Measurements from ENCODE around the gene MAPK4. TPM values are rescaled to one million over a fixed set of nuclear protein-coding genes. Genes with fewer than 3 reads are reported as not detected.
"Not testable (repeated sequence)": the region's sequence is repeated elsewhere in the genome, so short reads cannot be mapped to it uniquely, and the experiment has no call there.

Gene MAPK4
- total RNA-seq, 2 donors from 2014 or later: 2.0 to 3.8 TPM

GRCh38 chr18:50558948-50559751 lies 737 bp upstream of the MAPK4 start:
- Histone ChIP-seq H3K27me3 (ENCODE audit: control insufficient read depth, insufficient read depth, low read length, poor library complexity, severe bottlenecking) (peaks cover 67% of the 10 kb centered on the region), H3K4me3 (ENCODE audit: low read length) (no peak overlapping the region), H3K36me3 (ENCODE audit: control insufficient read depth, insufficient read depth, low read length) (no peaks in the 10 kb centered on the region), H3K4me1 (ENCODE audit: control insufficient read depth, insufficient read depth, low read length) (peaks cover 3% of the 10 kb centered on the region), H3K27ac (ENCODE audit: low read depth, low read length) (no peak overlapping the region), H3K9ac (ENCODE audit: extremely low read depth, low read length, poor library complexity, severe bottlenecking) (no peak overlapping the region), H3K9me3 (ENCODE audit: control insufficient read depth, low read length) (no peaks in the 10 kb centered on the region)
- Mint-ChIP-seq H3K4me1 (peaks cover 11% of the 10 kb centered on the region), H3K4me3 (peak overlapping the region; percentile 57), H3K9me3 (no peaks in the 10 kb centered on the region), H3K27me3 (ENCODE audit: insufficient read depth) (peaks cover 83% of the 10 kb centered on the region), H3K27ac (no peak overlapping the region), H3K36me3 (ENCODE audit: low read depth) (no peaks in the 10 kb centered on the region)
- TF ChIP-seq, protein P1, sequence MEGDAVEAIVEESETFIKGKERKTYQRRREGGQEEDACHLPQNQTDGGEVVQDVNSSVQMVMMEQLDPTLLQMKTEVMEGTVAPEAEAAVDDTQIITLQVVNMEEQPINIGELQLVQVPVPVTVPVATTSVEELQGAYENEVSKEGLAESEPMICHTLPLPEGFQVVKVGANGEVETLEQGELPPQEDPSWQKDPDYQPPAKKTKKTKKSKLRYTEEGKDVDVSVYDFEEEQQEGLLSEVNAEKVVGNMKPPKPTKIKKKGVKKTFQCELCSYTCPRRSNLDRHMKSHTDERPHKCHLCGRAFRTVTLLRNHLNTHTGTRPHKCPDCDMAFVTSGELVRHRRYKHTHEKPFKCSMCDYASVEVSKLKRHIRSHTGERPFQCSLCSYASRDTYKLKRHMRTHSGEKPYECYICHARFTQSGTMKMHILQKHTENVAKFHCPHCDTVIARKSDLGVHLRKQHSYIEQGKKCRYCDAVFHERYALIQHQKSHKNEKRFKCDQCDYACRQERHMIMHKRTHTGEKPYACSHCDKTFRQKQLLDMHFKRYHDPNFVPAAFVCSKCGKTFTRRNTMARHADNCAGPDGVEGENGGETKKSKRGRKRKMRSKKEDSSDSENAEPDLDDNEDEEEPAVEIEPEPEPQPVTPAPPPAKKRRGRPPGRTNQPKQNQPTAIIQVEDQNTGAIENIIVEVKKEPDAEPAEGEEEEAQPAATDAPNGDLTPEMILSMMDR (conservative IDR thresholded peaks at IDR 0.05): no peak
- 24 to 58% methylated on average over 12 to 49 of the region's 53 CpGs for WGBS, 2 experiments (ENCODE audit: insufficient coverage in 1 of 2, insufficient read length in 1 of 2)
- DNase-seq: no peak

- H3K27me3 ChIP-seq (ENCODE audit: control insufficient read depth, insufficient read depth, low read length, poor library complexity, severe bottlenecking): peaks cover 60% of the 10 kb centered on the region
- peak; percentile 77 for DNase-seq
- TF ChIP-seq, protein P1 (conservative IDR thresholded peaks at IDR 0.05): no peak
- no peak overlapping the region for H3K27ac Mint-ChIP-seq
- 3 to 6% methylated on average over 6 to 49 of the region's 49 CpGs for WGBS, 2 experiments (ENCODE audit: insufficient coverage in 1 of 2, insufficient read length in 1 of 2)
- peak overlapping the region; percentile 57 for H3K4me3 Mint-ChIP-seq
- no peaks in the 10 kb centered on the region for H3K9me3 Mint-ChIP-seq
- no peaks in the 10 kb centered on the region for H3K36me3 ChIP-seq (ENCODE audit: control insufficient read depth, insufficient read depth, low read length)
- peaks cover 77% of the 10 kb centered on the region for H3K27me3 Mint-ChIP-seq (ENCODE audit: insufficient read depth)
- H3K36me3 Mint-ChIP-seq (ENCODE audit: low read depth): no peaks in the 10 kb centered on the region
- no peak overlapping the region for H3K27ac ChIP-seq (ENCODE audit: low read depth, low read length)
- H3K9ac ChIP-seq (ENCODE audit: extremely low read depth, low read length, poor library complexity, severe bottlenecking): peak overlapping the region; percentile 11
- peaks cover 11% of the 10 kb centered on the region for H3K4me1 Mint-ChIP-seq
- peaks cover 3% of the 10 kb centered on the region for H3K4me1 ChIP-seq (ENCODE audit: control insufficient read depth, insufficient read depth, low read length)
- H3K9me3 ChIP-seq (ENCODE audit: control insufficient read depth, low read length): no peaks in the 10 kb centered on the region
- H3K4me3 ChIP-seq (ENCODE audit: low read length): peak overlapping the region; percentile 79
These were observed 1.1 kb downstream of the MAPK4 start for GRCh38 chr18:50560681-50561629.

DNA sequence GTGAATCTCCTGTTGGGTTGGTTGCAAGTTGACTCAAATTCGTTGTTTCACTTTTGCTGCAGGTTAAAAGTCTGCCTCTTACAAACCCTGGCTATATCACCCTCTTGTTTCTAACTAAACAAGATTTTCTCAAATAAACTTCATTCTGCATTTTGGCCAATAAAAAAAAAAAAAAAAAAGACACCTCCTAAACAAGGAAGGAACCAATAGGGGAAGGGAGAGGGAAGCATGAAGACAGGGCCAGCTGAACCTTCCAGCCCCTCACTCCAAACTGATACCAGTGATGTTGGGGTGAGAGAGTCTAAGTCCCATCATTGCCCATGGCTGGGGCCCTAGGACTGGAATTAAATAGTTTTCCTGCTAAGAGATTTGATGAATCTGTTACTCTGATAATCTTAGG lies 2.4 kb downstream of the MAPK4 start:
- H3K4me1 ChIP-seq (ENCODE audit: control insufficient read depth, insufficient read depth, low read length); DNase-seq; H3K36me3 ChIP-seq (ENCODE audit: control insufficient read depth, insufficient read depth, low read length); H3K9me3 Mint-ChIP-seq; H3K36me3 Mint-ChIP-seq (ENCODE audit: low read depth); H3K9ac ChIP-seq (ENCODE audit: extremely low read depth, low read length, poor library complexity, severe bottlenecking); H3K4me3 ChIP-seq (ENCODE audit: low read length); H3K27ac Mint-ChIP-seq; H3K4me3 Mint-ChIP-seq; H3K27ac ChIP-seq (ENCODE audit: low read depth, low read length); H3K9me3 ChIP-seq (ENCODE audit: control insufficient read depth, low read length): not testable (repeated sequence)
- Mint-ChIP-seq H3K27me3 (ENCODE audit: insufficient read depth) (peaks cover 66% of the 10 kb centered on the region), H3K4me1 (peaks cover 11% of the 10 kb centered on the region)
- peaks cover 54% of the 10 kb centered on the region for H3K27me3 ChIP-seq (ENCODE audit: control insufficient read depth, insufficient read depth, low read length, poor library complexity, severe bottlenecking)
- WGBS, 2 experiments (ENCODE audit: insufficient coverage in 1 of 2, insufficient read length in 1 of 2): no CpG with 5 or more reads among the region's 1 CpG

Data from endodermal cell (in vitro differentiated cells).